NCI-H1694 treated with DMSO at 0.1 percent for 48 hours (cell line): ENCODE measurements around the gene SLC9A9.
"Not testable (repeated sequence)": the region's sequence is repeated elsewhere in the genome, so short reads cannot be mapped to it uniquely, and the experiment has no call there.

Source experiments
- DNase-seq: peaks from one replicate; lab custom pipeline; 2025; lab: John Stamatoyannopoulos, UW

The SLC9A9 gene

GRCh38 chr3:143283432-143284128 is 564.7 kb downstream of the SLC9A9 start:
- DNase-seq, result no peak

GRCh38 chr3:143280984-143281383 is 567.3 kb downstream of the SLC9A9 start:
- DNase-seq, result no peak

GRCh38 chr3:143279567-143279966 is 568.7 kb downstream of the SLC9A9 start:
- DNase-seq, result not testable (repeated sequence)

- DNase-seq, result no peak
Measured at GRCh38 chr3:143278721-143279120, 569.5 kb downstream of the SLC9A9 start.

- no peak for DNase-seq
Measured at GRCh38 chr3:143277531-143277930, 570.7 kb downstream of the SLC9A9 start.

- no peak for DNase-seq
Measured at GRCh38 chr3:143276592-143276991, 571.7 kb downstream of the SLC9A9 start.

- DNase-seq, result no peak
Measured at GRCh38 chr3:143273975-143274690, 574.1 kb downstream of the SLC9A9 start.

GRCh38 chr3:143271136-143271535 is 577.1 kb downstream of the SLC9A9 start:
- no peak for DNase-seq

- no peak for DNase-seq
Measured at GRCh38 chr3:143269741-143270140, 578.5 kb downstream of the SLC9A9 start.

- DNase-seq, result no peak
Measured at GRCh38 chr3:143267989-143268388, 580.3 kb downstream of the SLC9A9 start.

- no peak for DNase-seq
Measured at GRCh38 chr3:143266927-143267326, 581.3 kb downstream of the SLC9A9 start.

GRCh38 chr3:143266511-143266910 is 581.8 kb downstream of the SLC9A9 start:
- DNase-seq, result no peak

- DNase-seq, result no peak
Measured at GRCh38 chr3:143265501-143266070, 582.7 kb downstream of the SLC9A9 start.

GRCh38 chr3:143263852-143264513 is 584.3 kb downstream of the SLC9A9 start:
- DNase-seq, result no peak

- no peak for DNase-seq
Measured at GRCh38 chr3:143261848-143262247, 586.4 kb downstream of the SLC9A9 start.

GRCh38 chr3:143258692-143259091 is 589.6 kb downstream of the SLC9A9 start:
- DNase-seq, result no peak

GRCh38 chr3:143256416-143256815 is 591.9 kb downstream of the SLC9A9 start:
- no peak for DNase-seq

GRCh38 chr3:143255739-143256138 is 592.5 kb downstream of the SLC9A9 start:
- DNase-seq, result no peak

- DNase-seq, result no peak
Measured at GRCh38 chr3:143252931-143253330, 595.3 kb downstream of the SLC9A9 start.

GRCh38 chr3:143249014-143249413 is 599.3 kb downstream of the SLC9A9 start:
- DNase-seq, result no peak

GRCh38 chr3:143247073-143247472 is 601.2 kb downstream of the SLC9A9 start:
- DNase-seq, result no peak

GRCh38 chr3:143245692-143246091 is 602.6 kb downstream of the SLC9A9 start:
- DNase-seq, result no peak
